HG02610 (cell line): ENCODE results near the gene UBR3.
"Not testable (repeated sequence)": the region's sequence is repeated elsewhere in the genome, so short reads cannot be mapped to it uniquely, and the experiment has no call there.

ENCODE experiments used
- ATAC-seq: cut with Tn5 transposase; IDR thresholded peaks from one replicate; pipeline ENCODE4 v1.9.1; 2021; ENCODE audit warnings: mild to moderate bottlenecking, moderate library complexity; ENCODE audit not compliant: unreplicated experiment

Gene UBR3

DNA sequence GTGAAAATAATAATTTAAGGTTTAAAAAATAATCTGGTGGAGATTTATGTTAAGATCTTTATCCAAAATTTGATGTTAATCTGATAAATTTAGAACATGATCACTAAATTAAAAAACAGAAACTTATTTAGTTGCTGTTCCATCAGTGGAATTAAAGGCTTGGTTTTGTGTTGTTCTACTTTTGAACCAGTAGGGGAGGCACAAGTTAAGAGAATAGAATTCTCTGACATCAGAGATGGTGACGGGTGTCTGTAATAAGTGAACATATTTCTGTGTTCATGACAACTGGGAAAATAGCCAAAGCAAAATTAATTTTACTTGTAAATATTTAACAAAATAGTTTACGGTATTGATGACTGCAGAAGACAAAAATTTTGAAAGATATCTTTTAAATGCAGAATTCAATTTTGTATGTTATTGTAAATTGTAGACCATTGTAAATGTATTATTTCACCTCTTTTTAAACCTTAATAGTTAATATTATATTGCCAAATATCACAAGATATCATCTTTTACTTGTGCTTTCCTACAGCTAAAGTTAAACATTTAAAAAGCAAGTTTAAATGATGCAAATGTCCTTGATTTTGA, 106.0 kb downstream of the UBR3 start:
- peak; percentile 75 for ATAC-seq

DNA sequence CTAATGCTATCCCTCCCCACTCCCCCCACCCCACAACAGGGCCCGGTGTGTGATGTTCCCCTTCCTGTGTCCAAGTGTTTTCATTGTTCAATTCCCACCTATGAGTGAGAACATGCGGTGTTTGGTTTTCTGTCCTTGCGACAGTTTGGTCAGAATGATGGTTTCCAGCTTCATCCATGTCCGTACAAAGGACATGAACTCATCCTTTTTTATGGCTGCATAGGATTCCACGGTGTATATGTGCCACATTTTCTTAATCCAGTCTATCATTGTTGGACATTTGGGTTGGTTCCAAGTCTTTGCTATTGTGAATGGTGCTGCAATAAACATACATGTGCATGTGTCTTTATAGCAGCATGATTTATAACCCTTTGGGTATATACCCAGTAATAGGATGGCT, 109.4 kb downstream of the UBR3 start:
- not testable (repeated sequence) for ATAC-seq

DNA sequence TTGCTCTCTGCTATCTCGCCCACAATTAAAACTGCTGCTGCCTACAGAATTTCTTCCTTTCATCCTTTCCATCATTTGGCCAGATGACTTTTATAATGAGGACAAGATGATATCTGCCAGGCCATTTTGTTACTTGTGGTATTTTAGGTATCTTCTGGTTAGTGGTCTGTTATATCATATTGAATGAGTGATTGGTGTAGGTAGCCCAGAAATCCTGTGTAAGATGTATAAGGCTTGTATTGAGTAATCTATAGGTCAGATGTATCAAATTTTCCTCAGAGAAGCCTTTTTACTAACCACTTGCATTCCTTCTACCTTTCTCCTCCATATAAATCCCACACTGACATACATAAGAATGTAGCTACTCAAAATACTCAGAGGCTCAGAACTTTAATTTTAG, 118.3 kb downstream of the UBR3 start:
- ATAC-seq: no peak

DNA sequence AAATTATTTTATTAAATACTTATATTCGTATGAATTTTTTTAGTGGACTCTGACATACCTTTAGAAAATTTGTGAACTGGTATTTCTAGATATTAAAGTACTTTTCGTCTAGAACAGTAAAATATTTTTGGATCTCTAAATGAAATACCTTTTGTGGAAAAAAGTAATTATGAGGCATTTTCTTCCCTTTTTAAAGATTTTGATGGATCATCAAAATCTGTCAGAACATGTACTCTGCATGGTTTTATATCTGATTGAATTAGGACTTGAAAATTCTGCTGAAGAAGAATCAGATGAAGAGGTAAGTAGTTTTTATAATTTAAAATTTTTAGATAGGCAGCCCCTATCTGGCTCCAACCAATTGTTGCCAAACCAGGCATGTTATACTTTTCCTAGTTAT, 118.8 kb downstream of the UBR3 start:
- no peak for ATAC-seq

DNA sequence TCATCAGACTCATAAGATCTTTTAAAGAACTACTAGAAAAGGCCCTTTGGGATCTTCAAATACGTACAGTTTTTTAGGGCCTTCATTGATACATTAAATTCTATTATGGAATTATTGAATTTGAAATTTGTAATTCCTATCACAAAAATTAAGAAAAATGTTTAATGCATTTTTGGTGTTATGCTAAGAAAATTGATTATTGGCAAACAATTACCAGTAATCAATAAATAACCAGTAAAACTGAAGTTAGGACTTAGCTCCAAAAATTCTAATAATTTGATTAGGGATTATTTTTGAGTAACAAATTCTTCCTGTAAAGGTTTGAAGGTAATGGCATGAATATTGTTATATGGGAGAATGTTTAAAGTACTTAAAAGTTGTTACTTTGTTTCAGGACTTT, 119.3 kb downstream of the UBR3 start:
- no peak for ATAC-seq

DNA sequence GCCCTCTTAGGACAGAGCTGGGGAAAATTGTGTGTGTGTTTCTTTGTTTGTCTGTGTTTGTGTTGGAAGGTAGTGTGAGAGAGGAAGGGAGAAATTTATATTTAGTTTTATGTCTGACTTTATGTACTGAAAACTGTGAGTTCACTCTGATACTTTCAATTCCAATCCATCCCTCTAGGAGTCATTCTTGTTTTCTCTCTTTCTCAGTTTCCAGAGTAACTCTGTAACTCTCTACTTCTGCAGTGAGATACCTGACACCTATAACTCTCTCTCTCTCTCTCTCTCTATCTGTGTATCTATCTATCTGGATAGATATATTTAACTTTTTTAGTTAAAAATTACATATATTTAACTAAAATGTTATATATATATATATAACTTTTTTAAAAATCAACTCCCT, 128.7 kb downstream of the UBR3 start:
- ATAC-seq: no peak

DNA sequence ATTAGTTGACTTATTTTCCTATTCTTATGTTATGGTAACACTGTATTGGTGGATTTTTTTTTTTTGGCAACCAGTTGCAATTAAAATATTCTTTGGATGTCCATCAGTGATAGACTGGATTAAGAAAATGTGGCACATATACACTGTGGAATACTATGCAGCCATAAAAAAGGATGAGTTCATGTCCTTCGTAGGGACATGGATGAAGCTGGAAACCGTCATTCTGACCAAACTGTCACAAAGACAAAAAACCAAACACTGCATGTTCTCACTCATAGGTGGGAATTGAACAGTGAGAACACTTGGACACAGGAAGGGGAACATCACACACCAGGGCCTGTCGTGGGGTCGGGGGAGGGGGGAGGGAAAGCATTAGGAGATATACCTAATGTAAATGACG, 130.0 kb downstream of the UBR3 start:
- ATAC-seq: not testable (repeated sequence)

DNA sequence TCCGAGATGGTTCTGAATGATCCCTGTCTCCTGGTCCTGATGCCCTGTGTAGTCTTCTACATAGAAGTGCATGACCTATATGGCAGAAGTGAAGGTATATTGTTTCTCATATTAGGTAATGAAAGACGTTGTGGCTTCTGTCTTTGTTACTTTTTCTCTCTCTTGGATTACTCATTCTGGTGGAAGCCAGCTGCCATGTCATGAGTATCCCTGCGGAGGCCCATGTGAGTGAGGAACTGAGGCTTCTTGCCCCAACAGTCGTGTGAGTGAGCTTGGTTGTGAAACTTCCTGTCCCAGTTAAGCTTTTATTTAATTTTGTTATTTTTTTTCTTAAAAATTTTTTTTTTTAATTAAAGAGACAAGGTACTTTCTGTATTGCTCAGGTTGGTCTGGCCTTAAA, 134.7 kb downstream of the UBR3 start:
- no peak for ATAC-seq

DNA sequence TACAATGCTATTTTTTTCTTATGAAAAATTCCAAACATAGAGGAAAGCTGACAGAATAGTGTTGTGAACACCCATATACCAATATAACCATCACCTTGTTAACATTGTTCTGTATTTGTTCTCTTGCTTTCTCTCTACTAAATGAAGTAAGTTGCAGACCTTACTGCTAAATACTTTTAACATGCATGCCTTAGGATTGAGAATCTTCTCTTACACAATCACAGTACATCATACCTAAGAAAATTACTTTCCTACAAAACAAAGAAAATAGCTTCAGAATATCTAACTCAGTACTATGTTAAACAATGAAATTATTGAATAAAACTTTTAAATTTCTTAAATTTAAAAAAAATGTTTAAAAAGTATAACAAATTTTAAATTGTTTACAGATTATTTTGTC, 136.5 kb downstream of the UBR3 start:
- ATAC-seq: no peak

DNA sequence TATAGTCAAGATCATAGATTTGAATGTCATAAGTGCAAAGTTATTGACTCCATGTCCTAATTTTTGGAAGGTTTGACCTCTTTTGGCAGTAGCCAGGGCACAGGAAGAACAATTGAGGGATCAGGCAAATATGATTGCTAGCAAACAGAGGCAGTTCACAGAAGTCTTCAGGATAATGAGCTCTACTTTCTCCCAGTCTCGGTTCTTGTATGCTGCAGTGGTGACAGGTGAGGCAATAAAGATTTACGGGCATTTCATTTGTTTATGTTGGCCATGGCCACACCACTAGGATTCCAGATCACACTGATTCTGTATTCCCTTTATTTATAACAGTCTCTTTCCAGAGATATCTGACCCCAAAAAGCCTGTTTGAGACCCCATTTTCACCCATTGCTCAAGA, 137.5 kb downstream of the UBR3 start:
- no peak for ATAC-seq

DNA sequence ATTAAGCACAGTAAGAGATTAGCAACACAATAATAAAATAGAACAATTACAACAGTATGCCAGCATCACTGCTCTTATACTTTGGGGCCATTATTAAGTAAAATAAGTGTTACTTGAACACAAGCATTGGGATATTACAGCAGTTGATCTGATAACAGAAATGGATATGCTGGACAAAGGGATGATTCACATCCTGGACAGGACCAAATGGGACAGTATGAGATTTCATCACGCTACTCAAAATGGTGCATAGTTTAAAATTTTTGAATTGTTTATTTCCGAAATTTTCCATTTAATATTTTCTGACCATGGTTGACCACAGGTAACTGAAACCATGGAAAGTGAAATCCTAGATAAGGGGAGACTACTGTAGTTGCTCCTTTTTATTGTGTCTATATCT, 138.2 kb downstream of the UBR3 start:
- no peak for ATAC-seq

DNA sequence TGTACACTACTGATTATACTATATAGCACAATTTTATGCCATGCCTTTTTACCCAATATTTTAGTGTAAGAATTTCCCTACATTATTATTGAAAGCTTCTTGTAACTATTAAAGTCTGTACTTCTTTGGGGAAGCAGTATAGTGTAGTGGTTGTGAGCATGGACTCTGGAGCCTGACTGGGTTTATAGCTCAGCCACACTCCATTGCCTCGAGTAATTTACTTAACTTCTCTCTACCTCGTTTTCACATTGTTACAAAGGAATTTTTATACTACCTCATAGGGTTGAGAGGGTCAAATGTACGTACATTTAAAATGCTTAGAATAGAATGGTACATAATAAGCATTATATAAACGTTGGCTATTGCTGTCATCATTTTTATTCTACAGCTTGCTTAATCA, 139.2 kb downstream of the UBR3 start:
- ATAC-seq: no peak

DNA sequence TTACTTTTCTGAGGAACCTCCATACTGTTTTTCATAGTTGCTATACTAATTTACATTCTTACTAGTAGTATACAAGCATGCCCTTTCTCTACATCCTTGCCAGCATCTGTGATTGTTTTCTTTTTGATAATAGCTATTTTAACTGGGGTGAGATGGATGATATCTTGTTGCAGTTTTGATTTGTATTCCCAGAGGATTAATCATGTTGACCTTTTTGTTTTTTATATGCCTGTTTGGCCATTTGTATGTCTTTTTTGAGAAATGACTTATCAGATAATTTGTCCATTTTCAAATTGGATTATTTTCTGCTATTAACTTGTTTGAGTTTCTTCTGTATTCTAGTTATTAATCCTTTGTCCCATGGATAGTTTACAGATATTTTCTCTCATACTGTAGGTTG, 141.5 kb downstream of the UBR3 start:
- ATAC-seq: no peak

DNA sequence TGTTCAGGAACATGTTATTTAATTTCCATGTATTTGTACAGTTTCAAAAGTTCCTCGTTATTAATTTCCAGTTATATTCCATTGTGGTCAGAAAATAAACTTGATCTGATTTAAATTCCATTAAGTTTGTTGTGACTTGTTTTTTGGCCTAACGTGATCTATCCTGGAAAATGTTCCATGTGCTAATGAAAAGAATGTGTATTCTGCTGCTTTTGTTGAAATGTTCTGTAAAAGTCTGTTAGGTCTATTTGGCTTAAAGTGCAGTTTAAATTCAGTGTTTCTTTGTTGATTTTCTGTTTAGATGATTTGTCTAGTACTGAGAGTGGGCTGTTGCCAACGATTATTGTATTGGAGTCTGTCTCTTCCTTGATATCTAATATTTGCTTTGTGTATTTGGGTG, 148.0 kb downstream of the UBR3 start:
- no peak for ATAC-seq

DNA sequence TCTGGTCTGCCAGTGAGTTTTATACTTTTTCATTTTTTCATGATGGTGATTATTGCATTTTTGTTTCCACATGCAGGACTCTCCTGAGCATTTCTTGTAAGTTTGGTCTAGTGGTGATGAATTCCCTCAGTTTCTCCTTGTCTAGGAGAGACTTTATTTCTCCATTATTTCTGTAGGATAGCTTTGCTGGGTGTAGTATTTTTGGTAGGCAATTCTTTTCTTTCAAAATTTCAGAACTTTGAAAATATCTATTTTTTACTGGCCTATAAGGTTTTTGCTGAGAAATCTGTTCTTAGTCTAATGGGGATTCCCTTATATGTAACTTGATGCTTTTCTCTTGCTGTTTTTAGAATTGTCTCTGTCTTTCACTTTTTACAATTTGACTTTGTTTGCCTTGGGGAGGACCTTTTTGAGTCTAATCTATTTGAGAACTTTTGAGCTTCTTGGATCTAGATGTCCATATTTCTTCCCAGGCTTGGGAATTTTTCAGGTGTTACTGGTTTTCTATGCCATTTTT, 149.1 kb downstream of the UBR3 start:
- no peak for ATAC-seq

DNA sequence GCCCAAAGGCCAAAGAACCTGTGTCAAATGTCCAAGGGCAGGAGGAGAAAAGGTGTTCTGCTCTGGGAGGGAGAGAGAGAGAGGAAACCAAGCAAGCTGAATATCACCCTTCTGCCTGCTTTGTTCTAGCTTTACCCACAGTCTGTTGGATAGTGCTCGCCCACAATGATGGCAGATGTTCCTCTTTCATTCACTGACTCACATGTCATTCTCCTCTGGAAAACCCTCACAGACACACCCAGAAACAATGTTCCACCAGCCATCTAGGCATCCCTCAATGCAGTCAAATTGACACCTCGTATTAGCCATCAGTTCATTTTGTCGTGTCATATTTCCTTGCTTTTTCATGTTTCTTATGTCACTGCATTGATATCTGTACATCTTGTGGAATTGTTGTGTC, 150.3 kb downstream of the UBR3 start:
- no peak for ATAC-seq

DNA sequence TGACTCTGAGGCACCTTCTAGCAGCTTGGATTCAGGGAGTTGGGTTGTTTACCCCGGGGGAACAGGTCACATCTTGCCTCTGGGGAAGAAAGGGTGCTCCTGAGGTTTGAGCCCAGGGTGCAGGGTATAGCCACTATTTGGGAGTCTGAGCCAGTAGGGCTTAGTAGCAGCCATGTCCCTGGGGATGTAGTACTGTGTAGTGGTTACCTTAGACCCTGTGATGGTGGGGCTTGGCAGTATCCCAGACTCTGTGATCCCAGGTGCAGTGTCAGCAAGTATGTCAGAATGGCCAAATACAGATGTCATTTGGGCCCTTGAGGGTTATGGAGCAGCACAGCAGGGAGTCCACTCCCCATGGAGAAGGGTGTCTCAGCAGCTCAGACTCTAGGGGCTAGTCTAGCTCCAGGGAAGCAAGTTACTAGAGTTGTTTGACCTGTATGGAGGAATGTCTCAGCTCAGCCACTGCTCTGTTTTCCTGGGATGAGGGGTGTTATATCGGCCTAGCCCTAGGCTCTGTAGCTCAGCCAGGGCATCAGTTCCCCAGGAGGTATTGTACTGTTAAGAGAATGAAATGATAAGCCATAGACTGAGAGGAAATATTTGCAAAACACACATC, 151.3 kb downstream of the UBR3 start:
- ATAC-seq: no peak

DNA sequence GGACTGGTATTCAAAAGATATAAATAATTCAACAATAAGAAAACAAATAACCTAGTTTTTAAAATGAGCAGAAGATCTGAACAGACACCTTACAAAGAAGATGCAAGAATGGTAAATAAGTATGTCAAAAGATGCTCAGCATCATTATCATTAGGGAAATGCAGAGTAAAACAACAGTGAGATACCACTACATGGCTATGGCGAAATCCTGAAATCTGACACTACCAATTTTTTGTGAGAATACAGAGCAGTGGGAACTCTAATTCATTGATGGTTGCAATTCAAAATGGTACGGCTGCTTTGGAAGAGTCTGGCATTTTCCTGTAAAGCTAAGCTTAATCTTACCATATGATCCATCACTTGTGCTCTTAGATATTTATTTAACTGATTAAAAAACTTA, 151.8 kb downstream of the UBR3 start:
- no peak for ATAC-seq

DNA sequence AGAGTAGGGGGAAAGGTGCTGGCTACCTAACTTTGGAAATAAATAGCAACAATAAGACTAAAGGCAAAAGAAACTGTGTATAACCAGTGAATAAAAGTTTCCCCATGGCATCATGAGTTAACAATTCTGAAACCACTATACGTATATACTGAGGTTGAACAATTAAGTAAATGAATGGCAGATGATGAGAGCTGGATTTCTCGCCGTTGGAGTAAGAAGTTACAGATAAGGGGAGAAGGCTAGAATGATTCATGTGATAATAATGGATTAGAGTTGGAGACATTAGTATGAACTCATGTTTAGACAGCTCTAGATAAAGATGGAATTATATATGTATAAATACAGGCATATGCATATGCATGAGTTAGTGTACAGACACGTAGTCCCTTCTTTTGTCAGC, 152.7 kb downstream of the UBR3 start:
- no peak for ATAC-seq

DNA sequence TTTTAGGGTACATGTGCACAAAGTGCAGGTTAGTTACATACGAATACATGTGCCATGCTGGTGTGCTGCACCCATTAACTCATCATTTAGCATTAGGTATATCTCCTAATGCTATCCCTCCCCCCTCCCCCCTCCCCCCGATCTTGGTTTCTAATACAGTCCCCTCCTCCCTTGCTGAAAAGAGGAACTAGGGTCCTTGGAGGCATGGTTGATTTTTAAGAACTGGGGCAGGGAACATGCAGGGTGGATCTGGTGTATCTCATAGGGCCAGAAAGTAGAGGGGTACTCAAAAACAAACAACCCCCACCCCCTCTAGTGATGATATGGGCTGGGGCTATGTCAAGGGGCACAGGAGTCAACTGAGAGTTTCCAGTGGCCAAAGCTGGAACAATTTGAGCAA, 153.4 kb downstream of the UBR3 start:
- no peak for ATAC-seq

DNA sequence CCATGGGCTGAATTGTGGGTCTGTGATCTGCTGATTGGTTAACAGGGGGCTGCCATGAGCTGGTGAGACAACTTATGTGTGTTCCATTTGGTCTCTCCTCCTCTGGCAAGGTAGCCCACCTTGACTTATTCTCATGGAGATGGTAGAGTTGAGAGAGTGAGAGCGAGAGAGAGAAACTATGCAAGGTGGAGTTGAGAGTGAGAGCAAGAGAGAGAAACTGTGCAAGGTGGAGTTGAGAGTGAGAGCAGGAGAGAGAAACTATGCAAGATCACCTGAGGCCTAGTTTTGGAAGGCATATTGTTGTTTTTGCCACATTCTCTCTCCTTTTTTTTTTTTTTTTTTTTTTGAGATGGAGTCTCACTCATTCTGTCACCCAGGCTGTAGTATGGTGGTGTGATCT, 155.7 kb downstream of the UBR3 start:
- ATAC-seq: no peak

DNA sequence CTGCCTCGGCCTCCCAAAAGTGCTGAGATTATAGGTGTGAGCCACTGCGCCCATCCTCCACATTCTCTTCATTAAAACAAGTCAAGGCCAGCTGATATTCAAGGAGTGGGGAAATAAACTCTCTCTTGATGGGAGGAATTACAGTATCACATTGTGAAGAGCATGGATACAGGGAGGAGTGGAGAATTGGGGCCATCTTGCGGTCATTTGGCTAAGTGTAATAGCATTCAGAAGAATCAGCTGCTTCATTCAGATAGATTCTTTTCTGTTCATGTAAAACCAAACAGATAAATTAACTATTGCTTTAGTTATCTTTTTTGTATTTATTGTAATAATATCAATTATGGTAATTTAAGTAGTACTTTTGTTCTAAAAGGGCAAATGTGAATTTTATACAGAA, 156.3 kb downstream of the UBR3 start:
- ATAC-seq: no peak

DNA sequence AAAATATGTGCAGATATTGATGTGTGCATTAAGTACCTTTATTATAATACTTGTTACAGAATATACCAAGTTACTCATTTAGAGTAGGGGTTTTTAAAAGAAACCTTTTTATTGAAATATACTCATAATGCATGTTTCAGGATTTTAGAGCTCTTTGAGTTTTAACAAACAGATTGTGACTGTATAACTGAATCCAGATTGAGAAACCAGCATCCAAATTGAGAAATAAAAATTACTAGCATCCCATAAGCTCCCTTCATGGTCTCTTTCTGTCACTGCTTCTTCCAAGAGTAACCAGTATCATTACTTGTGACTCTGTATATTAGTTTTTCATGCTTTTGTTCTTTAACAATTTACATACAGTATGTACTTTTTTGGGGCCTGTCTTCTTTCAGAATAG, 156.9 kb downstream of the UBR3 start:
- ATAC-seq: no peak
